NCI-H1048 (cell line): ENCODE results near the gene DIS3L2.

Experiments
- DNase-seq: peaks from one replicate; lab custom pipeline; 2025; lab: John Stamatoyannopoulos, UW

DIS3L2 gene

GRCh38 chr2:232268636-232269165 is 307.2 kb downstream of the DIS3L2 start:
- no peak for DNase-seq

- DNase-seq, result no peak
Observed at GRCh38 chr2:232269867-232270266, 308.4 kb downstream of the DIS3L2 start.

DNA sequence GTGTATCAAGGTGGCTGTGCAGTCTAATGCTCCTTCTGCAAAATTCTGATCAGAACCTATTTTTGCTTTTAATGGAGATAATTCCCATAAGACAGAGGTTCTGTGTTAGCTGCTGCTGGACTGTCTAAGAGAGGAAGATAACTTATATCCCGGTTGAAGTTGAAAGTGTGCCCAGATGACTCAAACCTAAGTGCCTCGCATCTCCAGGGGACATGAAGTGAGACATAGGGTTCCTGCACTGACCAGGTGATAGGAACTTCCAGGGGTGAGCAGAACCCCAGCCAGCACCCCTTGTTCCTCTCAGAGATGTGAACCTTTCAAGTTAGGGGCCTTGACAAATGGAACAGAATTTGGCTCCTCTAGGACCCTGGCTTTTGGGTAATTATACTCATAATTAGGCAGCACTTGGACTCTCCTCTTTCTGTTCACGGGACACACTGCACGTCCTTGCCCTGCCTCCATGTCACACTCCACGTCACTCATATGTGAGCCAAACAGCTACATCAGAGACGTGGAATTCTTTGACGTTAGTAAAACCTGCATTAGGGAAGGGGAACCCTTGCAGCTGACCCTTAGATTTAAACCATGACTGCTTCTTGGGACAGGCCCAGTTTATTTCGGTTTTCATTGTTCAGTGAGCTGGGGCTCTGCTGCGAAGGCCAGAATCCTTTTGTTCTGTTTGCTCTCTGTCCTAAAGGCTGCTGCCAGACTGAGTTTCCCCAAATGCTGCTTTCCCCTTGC is 312.6 kb downstream of the DIS3L2 start:
- no peak for DNase-seq

DNA sequence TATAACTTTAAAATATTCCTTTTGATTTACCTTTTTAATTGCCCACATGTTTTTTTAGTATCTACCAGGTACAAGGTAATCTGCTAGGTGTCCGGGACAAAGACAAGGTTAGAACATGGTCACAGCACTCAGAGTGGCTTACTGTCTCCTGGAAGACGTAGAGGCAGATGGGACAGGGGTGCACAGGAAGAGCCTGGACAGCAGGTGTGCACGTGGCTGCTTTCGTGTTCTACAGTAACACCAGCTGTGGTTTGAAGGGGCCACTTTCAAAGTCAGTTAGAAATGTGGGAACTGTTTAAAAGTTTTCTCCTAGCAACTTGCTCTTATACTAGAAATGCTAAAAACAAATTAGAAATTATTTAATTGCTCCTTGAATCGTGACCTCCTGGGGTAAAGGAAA is 314.2 kb downstream of the DIS3L2 start:
- DNase-seq, result no peak

- DNase-seq, result no peak
Observed at GRCh38 chr2:232276084-232276732, 314.7 kb downstream of the DIS3L2 start.

GRCh38 chr2:232276733-232277313 is 315.3 kb downstream of the DIS3L2 start:
- no peak for DNase-seq

DNA sequence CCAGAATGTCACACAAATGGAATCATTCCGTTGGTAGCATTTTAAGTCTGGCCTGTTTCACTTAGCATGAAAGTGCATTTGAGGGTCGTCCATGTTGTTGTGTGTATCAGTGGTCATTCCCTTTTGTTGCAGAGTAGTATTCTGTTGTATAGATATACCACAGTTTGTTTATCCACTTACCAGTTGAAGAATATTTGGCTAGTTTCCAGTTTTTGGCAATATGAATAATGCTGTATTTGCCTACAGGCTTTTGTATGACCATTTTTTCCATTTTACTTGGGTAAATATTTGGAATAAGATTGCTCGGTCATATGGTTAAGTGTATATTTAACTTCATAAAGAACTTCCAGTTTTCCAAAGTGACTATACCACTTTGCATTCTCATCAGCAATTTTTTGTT is 317.0 kb downstream of the DIS3L2 start:
- DNase-seq, result no peak

DNA sequence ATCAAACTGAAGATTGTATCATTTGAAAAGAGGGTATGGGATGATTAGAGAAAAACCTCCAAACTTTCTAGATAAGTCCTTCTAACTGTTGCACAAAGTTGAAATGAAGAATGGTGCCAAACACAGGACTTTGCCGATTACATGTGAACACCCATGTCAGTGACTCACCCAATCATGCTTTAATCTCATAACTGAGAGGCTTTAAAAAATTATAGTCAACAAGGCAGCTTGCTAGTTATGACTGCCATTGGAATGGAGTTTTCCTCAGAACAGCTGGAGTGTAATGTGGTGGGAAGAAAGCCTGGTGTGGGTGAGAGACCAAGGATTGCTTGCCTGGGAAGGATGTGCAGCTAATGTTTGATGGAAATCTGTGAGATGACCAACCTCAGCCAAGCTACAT is 318.8 kb downstream of the DIS3L2 start:
- no peak for DNase-seq

DNA sequence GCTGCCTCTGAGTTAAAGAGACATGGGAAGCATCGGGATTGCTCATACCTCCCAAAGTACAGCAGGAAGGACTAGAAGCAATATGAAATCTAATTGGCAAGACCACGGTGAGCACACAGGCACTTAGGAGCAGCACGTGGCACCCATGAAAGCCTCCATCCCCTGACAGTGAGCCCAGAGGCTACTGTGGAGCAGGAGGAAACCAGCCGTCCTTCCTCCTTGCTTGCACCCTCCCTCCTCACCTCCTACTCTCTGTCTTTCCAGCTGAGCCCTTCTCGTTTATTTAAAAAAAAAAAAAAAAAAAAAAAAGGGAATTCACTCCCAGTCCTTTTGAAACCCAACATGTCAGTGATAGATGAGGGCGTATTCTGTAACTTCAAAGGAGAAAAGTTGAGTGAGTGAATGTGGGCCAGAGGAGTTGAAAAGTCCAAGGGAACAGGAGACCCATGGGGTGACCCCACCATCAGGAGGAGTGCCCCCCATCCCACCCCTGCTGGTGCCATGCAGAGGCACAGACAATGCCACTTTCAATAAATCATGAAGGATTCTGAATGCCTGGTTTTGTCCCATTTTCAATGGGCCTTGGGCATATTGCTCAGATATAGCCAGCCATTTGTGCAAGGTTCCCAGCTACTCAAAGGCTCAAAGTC is 320.5 kb downstream of the DIS3L2 start:
- no peak for DNase-seq

DNA sequence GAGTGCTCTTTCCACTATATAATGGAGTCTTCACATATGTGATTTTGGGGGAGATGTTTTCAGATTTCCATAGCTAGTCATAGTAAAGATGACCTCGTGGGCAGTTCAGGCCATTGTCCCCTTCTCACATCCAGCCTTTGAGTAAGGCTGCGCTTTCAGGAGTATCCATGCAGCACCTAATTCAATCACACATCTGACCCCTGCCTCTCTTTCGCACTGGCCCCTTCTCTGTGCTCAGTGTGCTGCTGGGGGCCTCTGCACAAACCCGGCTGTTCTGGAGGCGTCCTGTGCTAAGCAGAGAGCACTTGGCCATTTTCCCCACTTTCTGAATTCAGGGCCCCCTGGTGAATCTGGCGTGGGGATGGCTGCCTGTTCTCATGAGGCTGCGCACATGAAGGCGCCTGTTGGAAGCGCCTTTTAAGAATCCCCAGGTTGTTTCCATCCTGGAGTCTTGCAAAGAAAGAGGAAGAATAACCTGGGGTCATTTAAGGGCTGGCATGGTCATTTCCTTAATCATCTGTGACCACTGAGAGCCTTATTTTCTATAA is 321.1 kb downstream of the DIS3L2 start:
- no peak for DNase-seq

GRCh38 chr2:232286001-232286868 is 324.7 kb downstream of the DIS3L2 start:
- DNase-seq, result no peak

GRCh38 chr2:232287316-232287715 is 325.8 kb downstream of the DIS3L2 start:
- DNase-seq, result no peak

DNA sequence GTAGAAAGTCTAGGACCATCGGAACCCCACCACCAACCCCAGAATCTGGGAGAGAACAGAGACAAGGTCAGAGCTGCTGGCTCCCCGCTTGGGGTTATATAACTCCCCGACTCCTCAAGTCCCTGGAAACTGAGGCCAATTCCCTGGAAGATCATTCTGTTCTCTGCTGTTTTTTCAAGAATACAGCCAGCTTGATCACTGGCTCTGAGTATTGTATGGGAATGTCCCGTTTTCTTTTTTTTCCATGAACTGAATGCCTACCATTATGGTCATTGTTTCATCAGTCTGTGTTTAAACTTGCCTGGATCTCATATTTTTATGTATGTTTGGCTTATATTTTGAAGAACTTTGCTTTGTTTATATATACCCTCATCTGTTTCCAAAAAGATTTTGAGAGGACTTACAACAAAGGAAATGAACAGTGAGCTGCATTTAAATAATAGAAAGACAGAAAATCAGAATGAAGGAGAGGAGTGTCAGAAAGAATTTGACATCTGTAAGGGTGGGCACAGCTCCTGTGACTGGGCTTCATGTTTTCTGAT is 327.0 kb downstream of the DIS3L2 start:
- no peak for DNase-seq

- no peak for DNase-seq
Observed at GRCh38 chr2:232290668-232291067, 329.2 kb downstream of the DIS3L2 start.

DNA sequence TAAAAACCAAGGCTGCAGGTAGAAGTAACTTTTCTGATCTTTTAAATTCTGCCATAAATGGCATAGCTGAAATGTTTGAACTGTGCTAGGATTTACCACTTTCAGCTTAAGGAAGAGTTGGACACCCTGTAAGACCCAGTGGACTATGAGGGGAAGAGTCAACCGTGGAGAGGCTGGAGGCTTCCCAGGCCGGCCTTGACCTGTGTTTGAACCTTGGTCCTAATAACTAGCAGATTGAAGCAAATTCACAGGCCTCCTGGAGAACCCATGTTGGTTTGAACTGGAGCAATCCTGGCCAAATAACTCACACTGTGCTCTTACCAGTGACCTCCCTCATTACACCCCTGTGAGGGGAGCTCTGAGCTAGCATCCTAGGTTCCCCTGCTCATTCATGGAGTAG is 329.8 kb downstream of the DIS3L2 start:
- no peak for DNase-seq

- no peak for DNase-seq
Observed at GRCh38 chr2:232292395-232293154, 331.1 kb downstream of the DIS3L2 start.

- no peak for DNase-seq
Observed at GRCh38 chr2:232293191-232293590, 331.7 kb downstream of the DIS3L2 start.

DNA sequence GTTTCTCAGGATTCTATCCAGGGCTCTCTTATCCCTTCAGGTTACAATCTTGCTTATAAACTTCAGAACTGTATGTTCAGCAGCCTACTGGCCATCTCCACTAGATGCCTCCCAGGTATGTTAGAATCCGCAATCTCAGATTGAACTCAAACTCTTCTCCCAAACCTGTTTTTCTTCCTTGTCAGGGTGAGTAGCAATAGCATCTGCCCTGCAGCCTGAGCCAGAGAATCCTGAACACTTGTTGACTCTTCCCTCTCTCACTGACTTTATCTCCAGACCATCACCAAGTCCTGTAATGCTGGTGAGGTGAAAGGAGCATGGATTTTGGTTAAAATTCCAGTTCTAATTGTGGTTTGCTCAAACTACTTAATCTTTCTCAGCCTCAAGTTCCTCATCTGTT is 334.5 kb downstream of the DIS3L2 start:
- DNase-seq, result no peak

DNA sequence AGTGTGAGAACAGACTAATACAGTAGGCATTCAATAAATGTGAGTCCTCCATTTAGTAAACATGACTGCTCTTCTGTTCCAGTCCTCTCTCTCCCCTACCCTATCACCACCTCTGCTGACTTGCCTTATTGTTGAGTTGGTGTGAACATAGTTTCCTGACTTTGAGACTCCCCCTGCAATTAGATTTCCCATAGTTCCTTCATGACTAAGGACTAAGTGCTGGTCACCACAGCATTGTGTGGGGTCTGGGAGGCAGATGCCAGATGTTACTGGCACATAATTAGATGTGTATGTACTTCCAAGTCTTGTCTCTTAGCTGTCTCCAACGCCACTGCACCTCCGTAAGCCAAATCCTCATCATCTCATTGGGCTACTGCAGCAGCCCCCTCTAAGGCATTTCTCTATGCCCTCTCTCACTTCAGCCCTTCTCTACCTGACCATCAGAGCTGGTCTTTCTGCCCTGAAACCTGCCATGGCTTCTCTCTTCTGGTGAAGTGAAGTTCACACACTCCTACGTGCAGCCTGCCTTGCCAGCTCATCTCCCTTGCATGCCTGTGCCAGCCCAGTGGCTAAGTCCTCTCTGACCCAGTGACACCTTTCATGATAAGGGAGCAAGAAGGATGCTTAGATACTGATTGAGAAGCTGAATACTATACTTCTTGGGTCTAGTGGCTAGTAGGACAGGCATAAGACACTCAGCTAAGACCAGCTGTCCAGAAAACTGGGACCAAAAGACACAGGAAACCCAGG is 335.4 kb downstream of the DIS3L2 start:
- DNase-seq, result no peak

DNA sequence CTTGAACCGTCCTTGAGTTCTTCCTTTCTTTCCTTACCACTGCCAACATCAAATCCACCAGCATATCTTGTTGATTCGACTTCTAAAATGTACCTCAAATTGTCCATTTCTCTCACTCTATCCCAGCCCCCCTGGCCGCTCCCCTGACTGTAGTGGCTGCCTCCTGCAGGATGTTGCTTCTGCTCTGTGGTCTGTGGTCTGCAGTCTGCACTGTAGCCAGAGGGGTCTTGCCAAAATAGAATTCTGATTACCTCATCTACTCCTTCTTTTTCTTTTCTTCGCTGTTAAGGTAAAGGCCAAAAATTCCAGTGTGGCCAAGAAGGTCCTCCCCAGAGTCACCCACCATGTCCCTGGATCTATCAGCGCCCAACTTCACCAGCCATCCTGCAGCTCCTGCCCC is 337.6 kb downstream of the DIS3L2 start:
- DNase-seq, result no peak
